ENCODE results near the gene BBS9. TPM values are rescaled to one million over a fixed set of nuclear protein-coding genes. Genes with fewer than 3 reads are reported as not detected.

Gene BBS9
- total and polyA plus RNA-seq, 2 donors (not counting 1 experiment from before 2014, with no cell fraction given) = 8.4 to 45.2 TPM

DNA sequence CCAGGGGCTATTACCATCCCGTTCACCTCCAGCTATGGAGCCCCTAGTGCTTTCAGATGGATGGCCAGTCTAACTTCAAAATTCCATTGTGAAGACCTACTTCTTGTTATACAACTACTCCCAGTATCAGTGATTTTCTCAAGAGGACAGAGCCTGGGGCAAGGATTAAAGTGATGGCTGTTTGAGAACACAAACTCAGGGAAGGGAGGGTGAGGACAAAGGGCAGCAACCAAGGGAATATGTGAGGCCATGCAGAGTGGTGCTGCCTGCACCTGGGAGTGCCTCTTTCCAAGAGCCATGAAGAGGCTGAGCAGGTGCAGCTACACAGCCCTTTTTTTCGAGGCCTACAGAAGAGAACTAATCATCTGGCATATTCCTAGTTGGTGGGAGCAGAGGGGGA, 472.5 kb downstream of the BBS9 start:
- Histone ChIP-seq H3K4me3 (ENCODE audit: control extremely low read depth in 1 of 5, extremely low read depth in 1 of 5, insufficient read depth in 1 of 5, low read depth in 2 of 5, low read length in 4 of 5) (no peak overlapping the region), H2AFZ (ENCODE audit: insufficient read depth, low read depth, low read length, poor library complexity, severe bottlenecking) (no peak overlapping the region), H3K9ac (ENCODE audit: low read length) (no peak overlapping the region), H4K20me1 (ENCODE audit: control insufficient read depth, insufficient read depth, low read length, poor library complexity, severe bottlenecking) (no peaks in the 10 kb centered on the region), H3K79me2 (ENCODE audit: control insufficient read depth, insufficient read depth, low read length) (no peaks in the 10 kb centered on the region), H3K27ac (ENCODE audit: low read length in 2 of 2) (no peak overlapping the region), H3K36me3 (replicated peaks in 1 of 2; ENCODE audit: control extremely low read depth in 1 of 2, control insufficient read depth in 1 of 2, extremely low read depth in 1 of 2, insufficient read depth in 2 of 2, low read length in 1 of 2) (no peaks in the 10 kb centered on the region), H3K27me3 (replicated peaks in 1 of 4; ENCODE audit: control extremely low read depth in 1 of 4, control insufficient read depth in 3 of 4, insufficient read depth in 4 of 4, low read length in 3 of 4) (no peaks in the 10 kb centered on the region), H3K4me2 (replicated peaks; ENCODE audit: low read depth, low read length, poor library complexity, severe bottlenecking) (no peak overlapping the region), H3K9me3 (ENCODE audit: control extremely low read depth in 1 of 3, control insufficient read depth in 2 of 3, insufficient read depth in 1 of 3, low read length in 2 of 3) (no peaks in the 10 kb centered on the region), H3K4me1 (ENCODE audit: control insufficient read depth in 2 of 2, insufficient read depth in 2 of 2, low read length in 2 of 2) (no peaks in the 10 kb centered on the region)
- ChIA-PET POLR2A (no interaction called here), CTCF (no interaction called here)
- no peaks in the 10 kb centered on the region for H3K9me3 Mint-ChIP-seq (ENCODE audit: insufficient read depth)
- no peaks in the 10 kb centered on the region for H3K27me3 Mint-ChIP-seq
- no peak overlapping the region for H3K4me3 Mint-ChIP-seq
- no peak overlapping the region for H3K27ac Mint-ChIP-seq
- ATAC-seq (ENCODE audit: low read depth) = no peak
- TF ChIP-seq, protein P1, sequence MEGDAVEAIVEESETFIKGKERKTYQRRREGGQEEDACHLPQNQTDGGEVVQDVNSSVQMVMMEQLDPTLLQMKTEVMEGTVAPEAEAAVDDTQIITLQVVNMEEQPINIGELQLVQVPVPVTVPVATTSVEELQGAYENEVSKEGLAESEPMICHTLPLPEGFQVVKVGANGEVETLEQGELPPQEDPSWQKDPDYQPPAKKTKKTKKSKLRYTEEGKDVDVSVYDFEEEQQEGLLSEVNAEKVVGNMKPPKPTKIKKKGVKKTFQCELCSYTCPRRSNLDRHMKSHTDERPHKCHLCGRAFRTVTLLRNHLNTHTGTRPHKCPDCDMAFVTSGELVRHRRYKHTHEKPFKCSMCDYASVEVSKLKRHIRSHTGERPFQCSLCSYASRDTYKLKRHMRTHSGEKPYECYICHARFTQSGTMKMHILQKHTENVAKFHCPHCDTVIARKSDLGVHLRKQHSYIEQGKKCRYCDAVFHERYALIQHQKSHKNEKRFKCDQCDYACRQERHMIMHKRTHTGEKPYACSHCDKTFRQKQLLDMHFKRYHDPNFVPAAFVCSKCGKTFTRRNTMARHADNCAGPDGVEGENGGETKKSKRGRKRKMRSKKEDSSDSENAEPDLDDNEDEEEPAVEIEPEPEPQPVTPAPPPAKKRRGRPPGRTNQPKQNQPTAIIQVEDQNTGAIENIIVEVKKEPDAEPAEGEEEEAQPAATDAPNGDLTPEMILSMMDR (IDR thresholded peaks at IDR 0.05) = no peak
- TF ChIP-seq EZH2 (IDR thresholded peaks at IDR 0.05; ENCODE audit: borderline replicate concordance, insufficient read depth, low read depth, low read length, poor library complexity, severe bottlenecking) = no peak
- no peaks in the 10 kb centered on the region for H3K4me1 Mint-ChIP-seq
- DNase-seq = no peak
- intact Hi-C loops (cut with micrococcal nuclease) = no loop called here
- 83% methylated on average over 2 of the region's 2 CpGs for WGBS (ENCODE audit: insufficient coverage)

DNA sequence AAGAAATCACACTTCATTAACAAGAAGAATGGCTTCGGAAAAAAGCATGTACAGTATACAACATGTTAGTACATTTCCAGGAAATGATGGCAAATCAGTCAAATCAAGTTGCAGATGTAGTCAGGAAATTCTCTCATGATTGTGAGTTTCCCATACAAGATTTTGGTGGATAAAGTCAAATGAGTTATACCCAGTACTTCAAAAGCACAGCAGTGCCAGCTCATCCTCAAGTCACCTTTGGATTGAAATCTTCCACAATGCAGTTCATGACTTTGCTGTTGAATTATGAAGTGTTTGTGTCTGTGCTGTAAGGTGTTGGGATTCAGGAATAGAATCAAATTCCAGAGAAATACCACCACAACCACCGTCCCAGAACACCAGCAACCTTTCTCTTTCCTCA, 474.7 kb downstream of the BBS9 start:
- Mint-ChIP-seq H3K27me3 (no peaks in the 10 kb centered on the region), H3K4me1 (no peaks in the 10 kb centered on the region), H3K4me3 (no peak overlapping the region), H3K27ac (no peak overlapping the region), H3K9me3 (ENCODE audit: insufficient read depth) (no peaks in the 10 kb centered on the region)
- Histone ChIP-seq H3K9ac (ENCODE audit: low read length) (no peak overlapping the region), H3K4me3 (ENCODE audit: control extremely low read depth in 1 of 5, extremely low read depth in 1 of 5, insufficient read depth in 1 of 5, low read depth in 2 of 5, low read length in 4 of 5) (no peak overlapping the region), H3K79me2 (ENCODE audit: control insufficient read depth, insufficient read depth, low read length) (no peaks in the 10 kb centered on the region), H3K4me2 (replicated peaks; ENCODE audit: low read depth, low read length, poor library complexity, severe bottlenecking) (no peak overlapping the region), H3K4me1 (ENCODE audit: control insufficient read depth in 2 of 2, insufficient read depth in 2 of 2, low read length in 2 of 2) (no peaks in the 10 kb centered on the region), H3K36me3 (replicated peaks in 1 of 2; ENCODE audit: control extremely low read depth in 1 of 2, control insufficient read depth in 1 of 2, extremely low read depth in 1 of 2, insufficient read depth in 2 of 2, low read length in 1 of 2) (no peaks in the 10 kb centered on the region), H4K20me1 (ENCODE audit: control insufficient read depth, insufficient read depth, low read length, poor library complexity, severe bottlenecking) (no peaks in the 10 kb centered on the region), H3K27me3 (replicated peaks in 1 of 4; ENCODE audit: control extremely low read depth in 1 of 4, control insufficient read depth in 3 of 4, insufficient read depth in 4 of 4, low read length in 3 of 4) (no peaks in the 10 kb centered on the region), H3K9me3 (ENCODE audit: control extremely low read depth in 1 of 3, control insufficient read depth in 2 of 3, insufficient read depth in 1 of 3, low read length in 2 of 3) (no peaks in the 10 kb centered on the region), H2AFZ (ENCODE audit: insufficient read depth, low read depth, low read length, poor library complexity, severe bottlenecking) (no peak overlapping the region), H3K27ac (ENCODE audit: low read length in 2 of 2) (no peak overlapping the region)
- no CpG with 5 or more reads among the region's 2 CpGs for WGBS (ENCODE audit: insufficient coverage)
- ChIA-PET CTCF (no interaction called here), POLR2A (no interaction called here)
- intact Hi-C loops (cut with micrococcal nuclease) = no loop called here
- DNase-seq = no peak
- no peak for TF ChIP-seq EZH2 (IDR thresholded peaks at IDR 0.05; ENCODE audit: borderline replicate concordance, insufficient read depth, low read depth, low read length, poor library complexity, severe bottlenecking)
- TF ChIP-seq, protein P1 (IDR thresholded peaks at IDR 0.05) = no peak
- ATAC-seq (ENCODE audit: low read depth) = no peak

Data from B cell (primary cell).